Lower leg skin (tissue), 3 donors: ENCODE measurements around the gene ZNF341.

ENCODE experiments used
- POLR2A ChIP-seq, 2 donors: fragments of 450-650 bp; IDR thresholded peaks; one replicate each; pipeline ENCODE4 v1.6.1; 2016 to 2017; ENCODE audit warnings: antibody characterized with exemption in 2 of 2, mild to moderate bottlenecking in 1 of 2, moderate library complexity in 1 of 2
- TF ChIP-seq, protein P1 (sequence below), 3 donors: fragments of 450-650 bp; IDR thresholded peaks; one replicate each; pipeline ENCODE4 v1.5.1; 2016; ENCODE audit warnings: antibody characterized with exemption in 3 of 3, mild to moderate bottlenecking in 3 of 3, moderate library complexity in 2 of 3

DNA sequence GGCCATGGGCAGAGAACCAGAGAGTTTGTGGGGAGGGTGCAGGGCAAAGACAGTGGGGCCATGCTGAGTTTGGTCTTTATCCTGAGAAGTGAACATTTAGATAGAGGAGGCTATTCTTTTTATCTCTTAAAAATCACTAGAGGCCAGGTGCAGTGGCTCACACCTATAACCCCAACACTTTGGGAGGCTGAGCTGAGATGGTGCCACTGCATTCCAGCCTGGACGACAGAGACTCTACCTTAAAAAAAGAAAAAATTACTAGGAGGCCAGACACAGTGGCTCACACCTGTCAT lies 20.4 kb upstream of the ZNF341 start:
- TF ChIP-seq, protein P1, sequence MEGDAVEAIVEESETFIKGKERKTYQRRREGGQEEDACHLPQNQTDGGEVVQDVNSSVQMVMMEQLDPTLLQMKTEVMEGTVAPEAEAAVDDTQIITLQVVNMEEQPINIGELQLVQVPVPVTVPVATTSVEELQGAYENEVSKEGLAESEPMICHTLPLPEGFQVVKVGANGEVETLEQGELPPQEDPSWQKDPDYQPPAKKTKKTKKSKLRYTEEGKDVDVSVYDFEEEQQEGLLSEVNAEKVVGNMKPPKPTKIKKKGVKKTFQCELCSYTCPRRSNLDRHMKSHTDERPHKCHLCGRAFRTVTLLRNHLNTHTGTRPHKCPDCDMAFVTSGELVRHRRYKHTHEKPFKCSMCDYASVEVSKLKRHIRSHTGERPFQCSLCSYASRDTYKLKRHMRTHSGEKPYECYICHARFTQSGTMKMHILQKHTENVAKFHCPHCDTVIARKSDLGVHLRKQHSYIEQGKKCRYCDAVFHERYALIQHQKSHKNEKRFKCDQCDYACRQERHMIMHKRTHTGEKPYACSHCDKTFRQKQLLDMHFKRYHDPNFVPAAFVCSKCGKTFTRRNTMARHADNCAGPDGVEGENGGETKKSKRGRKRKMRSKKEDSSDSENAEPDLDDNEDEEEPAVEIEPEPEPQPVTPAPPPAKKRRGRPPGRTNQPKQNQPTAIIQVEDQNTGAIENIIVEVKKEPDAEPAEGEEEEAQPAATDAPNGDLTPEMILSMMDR (IDR thresholded peaks at IDR 0.05): no peak
- TF ChIP-seq POLR2A (IDR thresholded peaks at IDR 0.05): no peak
